SK-N-MC (cell line): ENCODE results near the gene RALGPS1.

Experiments
- EZH2 ChIP-seq: fragments of 200-600 bp; sonication (generic); IDR thresholded peaks from one replicate; pipeline ENCODE4 v1.6.1; 2017; ENCODE audit warnings: antibody characterized with exemption
- POLR2AphosphoS5 ChIP-seq: IDR thresholded peaks from 2 replicates; pipeline ENCODE4 v1.6.1; 2012; ENCODE audit warnings: mild to moderate bottlenecking, low read depth, low read length, borderline replicate concordance

GRCh38 chr9:126953041-126953809 lies 38.6 kb downstream of the RALGPS1 start:
- TF ChIP-seq POLR2AphosphoS5 = no peak
- no peak for TF ChIP-seq EZH2
